Measurements from ENCODE around the gene TWNK. TPM values are rescaled to one million over a fixed set of nuclear protein-coding genes. Genes with fewer than 3 reads are reported as not detected.

Gene TWNK
- total and polyA plus RNA-seq, 9 of the 15 experiments (the other 6 are each of a cell fraction or from before 2014, with no cell fraction given), result 11.6 to 34.7 (median 17.4) TPM

- 78% methylated on average over 5 of the region's 11 CpGs for WGBS (ENCODE audit: insufficient coverage, low coverage, missing lambda C conversion rate)
- Histone ChIP-seq H3K4me3 (no peak overlapping the region), H3K9me3 (replicated peaks; ENCODE audit: control insufficient read depth, insufficient read depth, low read depth, low read length) (no peaks in the 10 kb centered on the region), H3K36me3 (ENCODE audit: control insufficient read depth, insufficient read depth, low read length) (peaks cover 43% of the 10 kb centered on the region; the same call in 2 of the 3 replicates), H3K79me2 (ENCODE audit: control insufficient read depth, insufficient read depth, low read length) (peaks cover 9% of the 10 kb centered on the region), H3K4me1 (replicated peaks in 1 of 2; ENCODE audit: control insufficient read depth in 2 of 2, insufficient read depth in 2 of 2, low read length in 2 of 2) (peaks cover 8 to 55% of the 10 kb centered on the region in 2 experiments; a peak in 4 of 5 replicates), H3K9me1 (ENCODE audit: control insufficient read depth, insufficient read depth, low read length) (no peaks in the 10 kb centered on the region), H2AFZ (ENCODE audit: low read depth, low read length) (no peak overlapping the region), H3K9ac (ENCODE audit: insufficient read depth in 1 of 2, low read depth in 2 of 2, low read length in 2 of 2) (peak overlapping the region in 1 of 2 experiments; percentile 35; a peak in 1 of 4 replicates), H3K27me3 (ENCODE audit: control insufficient read depth in 2 of 2, insufficient read depth in 2 of 2, low read length in 2 of 2) (no peaks in the 10 kb centered on the region), H3K27ac (ENCODE audit: extremely low read depth, low read depth, low read length) (no peak overlapping the region), H3K4me2 (ENCODE audit: insufficient read depth, low read length) (no peak overlapping the region), H4K20me1 (replicated peaks; ENCODE audit: control insufficient read depth, insufficient read depth, low read length) (no peaks in the 10 kb centered on the region)
- CTCF ChIA-PET (ENCODE audit: low intra/inter-chr PET ratio), result no interaction called here
- no peak for TF ChIP-seq ZNF174 (CRISPR knock-in tag; IDR thresholded peaks at IDR 0.05)
- TF ChIP-seq POLR2G (IDR thresholded peaks at IDR 0.05; ENCODE audit: low read depth, low read length), result 0 out of 2 replicates have a peak, but pooled peaks have one; percentile 16
- ATAC-seq (no peak), FAIRE-seq (no peak), DNase-seq (ENCODE audit: extremely low read depth in 1 of 4, low spot score in 3 of 4) (no peak)
- POLR2A ChIA-PET, result interaction anchor here (0.6 to 1.5 kb wide), 4 partner anchors 13 to 105 kb away, joined by 3 read pairs; no protein-coding TSS in a partner anchor
- intact Hi-C loops (cut with micrococcal nuclease) (no loop called here), in situ Hi-C loops (cut with MboI) (no loop called here)
- no TSS peak for BruUV-seq (replicated peaks)
Observed at GRCh38 chr10:101007099-101007711, 19.9 kb downstream of the TWNK start.

DNA sequence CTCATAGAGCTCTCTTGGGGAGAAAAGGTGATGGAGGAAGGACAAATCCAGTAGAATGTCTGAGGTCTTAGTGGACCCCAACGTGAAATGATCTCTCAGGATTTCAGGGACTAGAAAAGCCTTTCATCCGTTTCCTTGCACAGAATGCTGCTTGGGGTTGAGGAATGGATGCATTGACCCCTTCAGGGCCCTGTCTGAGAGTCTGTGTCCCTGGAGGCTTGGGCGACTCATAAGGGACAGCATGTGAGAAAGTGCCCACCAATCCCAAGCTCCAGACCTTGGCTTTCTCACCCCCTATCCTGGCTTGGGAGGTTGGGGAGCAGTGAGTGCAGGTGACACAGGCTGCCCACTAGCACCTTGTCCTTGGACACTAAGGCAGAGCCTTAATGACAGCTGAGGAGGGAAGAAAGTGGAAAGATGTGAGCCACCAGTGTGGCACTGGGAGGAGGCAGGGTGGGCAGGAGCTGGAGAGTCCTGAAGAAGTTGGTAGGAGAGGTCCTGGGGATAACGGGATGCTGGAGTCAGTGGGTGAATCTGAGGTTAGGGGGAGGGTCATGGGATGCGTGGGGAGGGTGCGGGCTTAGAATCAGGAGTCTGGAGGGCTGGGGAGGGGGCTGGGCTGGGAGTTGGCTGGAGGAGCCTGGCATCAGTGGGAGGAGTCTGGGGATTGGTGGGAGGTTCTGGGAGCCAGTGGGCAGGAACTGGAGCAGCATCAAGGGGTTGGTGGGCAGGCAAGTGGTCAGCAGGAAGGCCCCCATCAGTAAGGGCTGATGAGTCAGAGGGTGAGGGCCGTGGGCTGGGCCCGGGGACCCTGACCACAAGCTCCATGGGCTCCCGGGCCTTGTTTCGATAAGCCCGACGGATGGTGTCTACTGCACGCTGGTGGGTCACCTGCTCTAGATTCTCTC lies 20.8 kb downstream of the TWNK start:
- BruUV-seq (replicated peaks), result no TSS peak
- in situ Hi-C loops (cut with MboI) (no loop called here), intact Hi-C loops (cut with micrococcal nuclease) (no loop called here)
- no peaks in the 10 kb centered on the region for H3K9me3 ChIP-seq (replicated peaks; ENCODE audit: control insufficient read depth, insufficient read depth, low read depth, low read length)
- POLR2A ChIA-PET, result interaction anchor here (0.7 to 1.5 kb wide), 3 partner anchors 14 to 1701 kb away, joined by 3 read pairs; no protein-coding TSS in a partner anchor
- no peaks in the 10 kb centered on the region for H3K9me1 ChIP-seq (ENCODE audit: control insufficient read depth, insufficient read depth, low read length)
- H3K36me3 ChIP-seq (ENCODE audit: control insufficient read depth, insufficient read depth, low read length), result peaks cover 33% of the 10 kb centered on the region; the same call in 2 of the 3 replicates
- no peak overlapping the region for H3K27ac ChIP-seq (ENCODE audit: extremely low read depth, low read depth, low read length)
- no peak overlapping the region for H2AFZ ChIP-seq (ENCODE audit: low read depth, low read length)
- 55% methylated on average over 10 of the region's 13 CpGs for WGBS (ENCODE audit: insufficient coverage, low coverage, missing lambda C conversion rate)
- CTCF ChIA-PET (ENCODE audit: low intra/inter-chr PET ratio), result no interaction called here
- H3K4me2 ChIP-seq (ENCODE audit: insufficient read depth, low read length), result no peak overlapping the region
- no peaks in the 10 kb centered on the region for H3K27me3 ChIP-seq (ENCODE audit: control insufficient read depth in 2 of 2, insufficient read depth in 2 of 2, low read length in 2 of 2)
- H3K9ac ChIP-seq (ENCODE audit: insufficient read depth in 1 of 2, low read depth in 2 of 2, low read length in 2 of 2), result peak overlapping the region in 1 of 2 experiments; percentile 45; a peak in 2 of 4 replicates
- ATAC-seq, result no peak
- no peaks in the 10 kb centered on the region for H4K20me1 ChIP-seq (replicated peaks; ENCODE audit: control insufficient read depth, insufficient read depth, low read length)
- no peak for DNase-seq (ENCODE audit: extremely low read depth in 1 of 4, low spot score in 3 of 4)
- H3K4me3 ChIP-seq, result no peak overlapping the region
- peaks cover under 1% of the 10 kb centered on the region; the same call in 1 of the 3 replicates for H3K79me2 ChIP-seq (ENCODE audit: control insufficient read depth, insufficient read depth, low read length)
- peaks cover 14 to 54% of the 10 kb centered on the region in 2 experiments; a peak in 4 of 5 replicates for H3K4me1 ChIP-seq (replicated peaks in 1 of 2; ENCODE audit: control insufficient read depth in 2 of 2, insufficient read depth in 2 of 2, low read length in 2 of 2)
- no peak for TF ChIP-seq FOXK2 (conservative IDR thresholded peaks at IDR 0.05 in 1 of 2, IDR thresholded peaks at IDR 0.05 in 1 of 2; ENCODE audit: low read depth in 2 of 2)
- TF ChIP-seq POLR2G (IDR thresholded peaks at IDR 0.05; ENCODE audit: low read depth, low read length), result 0 out of 2 replicates have a peak, but pooled peaks have one; percentile 25
- TF ChIP-seq SUPT5H (IDR thresholded peaks at IDR 0.05), result peak; percentile 57
- no peak for FAIRE-seq

Measured in K562 (cell line).